ENCODE measurements around the gene TECPR1.

GRCh38 chr7:98200364-98200763 is 51.7 kb downstream of the TECPR1 start:
- no peak for TF ChIP-seq EP300 (IDR thresholded peaks at IDR 0.05)
- no peak for TF ChIP-seq POLR2A (IDR thresholded peaks at IDR 0.05)
- TF ChIP-seq CTCF (IDR thresholded peaks at IDR 0.05), result no peak
